NT2/D1 (cell line): Measurements from ENCODE around the gene PRKG2.

Experiments used
- SUZ12 ChIP-seq: IDR thresholded peaks from 2 replicates; pipeline ENCODE4 v1.6.1; 2011; ENCODE audit not compliant: insufficient read length, insufficient read depth; ENCODE audit errors: extremely low read depth
- YY1 ChIP-seq: IDR thresholded peaks from 2 replicates; pipeline ENCODE4 v1.6.1; 2011; ENCODE audit not compliant: insufficient read length, insufficient read depth
- ZNF274 ChIP-seq: IDR thresholded peaks from 2 replicates; pipeline ENCODE4 v1.6.1; 2011; ENCODE audit warnings: mild to moderate bottlenecking, low read depth, low read length

DNA sequence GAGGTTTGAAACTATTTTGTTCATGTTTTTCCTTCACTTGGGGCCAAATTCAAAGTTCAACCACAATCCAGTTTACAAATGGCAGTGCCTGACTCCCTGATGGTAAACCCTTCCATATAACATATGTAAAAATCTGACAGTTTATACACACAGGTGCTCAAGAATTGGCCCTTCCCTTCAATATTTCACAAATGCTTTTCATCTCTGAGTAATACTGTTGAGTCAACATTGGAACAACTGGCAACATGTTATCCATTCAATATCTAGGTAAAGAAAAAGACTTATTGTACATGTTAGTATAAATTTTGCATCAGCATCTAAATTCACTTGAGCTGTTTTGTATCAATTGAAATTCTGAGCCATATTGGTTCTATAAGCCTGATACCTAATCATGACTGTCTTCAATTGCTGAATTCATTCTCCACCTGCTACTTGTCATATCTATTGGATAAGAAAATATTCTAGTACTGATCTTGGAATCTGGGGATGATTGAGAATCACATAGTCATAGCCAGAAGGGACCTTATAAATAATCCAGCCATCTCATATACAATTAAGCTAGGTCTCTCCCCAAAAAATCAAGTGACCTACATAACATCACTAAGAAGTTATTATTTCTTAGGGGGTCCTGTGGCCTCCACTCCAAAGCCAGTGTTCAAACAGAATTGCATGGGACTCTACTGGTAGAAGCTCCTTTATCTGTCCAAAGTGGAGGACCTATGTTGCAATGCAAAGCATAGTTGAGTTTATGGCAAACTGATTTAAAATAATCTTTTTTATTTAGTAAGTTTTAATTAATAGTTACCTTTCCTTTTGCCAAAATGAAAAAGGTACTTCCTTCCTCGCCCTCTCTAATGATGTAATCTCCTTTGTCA is 61.9 kb downstream of the PRKG2 start:
- TF ChIP-seq SUZ12 (no peak), ZNF274 (no peak), YY1 (no peak)
